ENCODE data around the gene NEMP2.
"Not testable (repeated sequence)": the region's sequence is repeated elsewhere in the genome, so short reads cannot be mapped to it uniquely, and the experiment has no call there.

Gene NEMP2

DNA sequence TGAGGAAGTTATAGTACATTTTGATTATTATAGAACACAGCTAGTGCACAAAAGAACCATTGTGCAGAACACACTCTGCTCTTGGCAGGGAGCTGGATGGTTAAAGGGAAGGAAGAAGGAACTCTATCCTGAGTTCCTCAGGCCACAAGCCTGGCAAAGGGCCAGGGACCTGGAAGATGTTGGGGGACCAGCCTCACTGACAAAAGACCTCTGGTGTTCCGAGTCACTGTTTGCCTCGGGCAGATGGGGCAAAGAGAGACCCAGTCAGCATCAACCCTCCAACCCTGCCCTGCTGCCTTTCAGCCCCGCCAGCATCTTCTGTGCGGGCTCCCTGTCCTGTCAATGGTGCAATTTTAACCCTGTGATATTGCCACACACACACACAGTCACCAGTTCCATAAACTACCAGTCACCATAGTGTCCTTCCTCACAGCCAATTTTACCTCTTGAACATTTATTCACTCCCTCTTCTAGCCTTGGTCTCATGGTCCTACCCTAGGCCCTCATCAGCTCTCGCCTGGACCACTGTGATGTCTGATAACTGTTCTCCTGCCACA lies 21.9 kb downstream of the NEMP2 start:
- no peak overlapping the region for H3K27ac ChIP-seq (ENCODE audit: poor library complexity, severe bottlenecking)
- DNase-seq (ENCODE audit: low spot score): no peak

DNA sequence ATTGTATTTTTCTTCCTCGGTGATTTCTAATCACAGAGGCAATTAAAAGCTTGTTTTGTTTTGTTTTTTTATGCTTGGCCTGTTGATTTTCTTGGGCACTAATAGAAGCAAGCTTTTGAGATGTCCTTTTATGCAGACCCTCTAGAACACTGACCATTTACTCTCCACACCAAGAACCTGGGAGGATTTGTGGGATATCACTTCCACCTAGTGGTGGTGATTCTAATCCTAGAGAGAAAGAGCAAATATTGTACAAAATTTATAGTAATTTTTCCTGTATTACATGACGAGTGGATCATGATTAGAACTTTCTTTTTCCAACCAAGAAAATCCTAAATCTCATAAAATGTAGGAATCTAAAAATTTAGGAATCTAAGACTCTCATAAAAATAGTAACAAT lies 23.4 kb downstream of the NEMP2 start:
- Histone ChIP-seq H3K4me1 (ENCODE audit: insufficient read depth, poor library complexity, severe bottlenecking) (no peaks in the 10 kb centered on the region), H3K36me3 (ENCODE audit: low read depth) (peaks cover 21% of the 10 kb centered on the region), H3K27ac (ENCODE audit: poor library complexity, severe bottlenecking) (no peak overlapping the region), H3K4me3 (ENCODE audit: severe bottlenecking) (no peak overlapping the region), H3K9me3 (ENCODE audit: severe bottlenecking) (no peaks in the 10 kb centered on the region), H3K27me3 (ENCODE audit: insufficient read depth, poor library complexity, severe bottlenecking) (no peaks in the 10 kb centered on the region)
- DNase-seq (ENCODE audit: low spot score) (no peak), ATAC-seq (ENCODE audit: low read depth) (no peak)
- TF ChIP-seq, protein P1, sequence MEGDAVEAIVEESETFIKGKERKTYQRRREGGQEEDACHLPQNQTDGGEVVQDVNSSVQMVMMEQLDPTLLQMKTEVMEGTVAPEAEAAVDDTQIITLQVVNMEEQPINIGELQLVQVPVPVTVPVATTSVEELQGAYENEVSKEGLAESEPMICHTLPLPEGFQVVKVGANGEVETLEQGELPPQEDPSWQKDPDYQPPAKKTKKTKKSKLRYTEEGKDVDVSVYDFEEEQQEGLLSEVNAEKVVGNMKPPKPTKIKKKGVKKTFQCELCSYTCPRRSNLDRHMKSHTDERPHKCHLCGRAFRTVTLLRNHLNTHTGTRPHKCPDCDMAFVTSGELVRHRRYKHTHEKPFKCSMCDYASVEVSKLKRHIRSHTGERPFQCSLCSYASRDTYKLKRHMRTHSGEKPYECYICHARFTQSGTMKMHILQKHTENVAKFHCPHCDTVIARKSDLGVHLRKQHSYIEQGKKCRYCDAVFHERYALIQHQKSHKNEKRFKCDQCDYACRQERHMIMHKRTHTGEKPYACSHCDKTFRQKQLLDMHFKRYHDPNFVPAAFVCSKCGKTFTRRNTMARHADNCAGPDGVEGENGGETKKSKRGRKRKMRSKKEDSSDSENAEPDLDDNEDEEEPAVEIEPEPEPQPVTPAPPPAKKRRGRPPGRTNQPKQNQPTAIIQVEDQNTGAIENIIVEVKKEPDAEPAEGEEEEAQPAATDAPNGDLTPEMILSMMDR (IDR thresholded peaks at IDR 0.05; ENCODE audit: poor library complexity, severe bottlenecking): peak; percentile 54

More for the DNA sequence above, 21.9 kb downstream of the NEMP2 start:
- Histone ChIP-seq H3K27me3 (ENCODE audit: insufficient read depth, poor library complexity, severe bottlenecking) (no peaks in the 10 kb centered on the region), H3K9me3 (ENCODE audit: severe bottlenecking) (no peaks in the 10 kb centered on the region), H3K36me3 (ENCODE audit: low read depth) (peaks cover 18% of the 10 kb centered on the region), H3K4me1 (ENCODE audit: insufficient read depth, poor library complexity, severe bottlenecking) (no peaks in the 10 kb centered on the region), H3K4me3 (ENCODE audit: severe bottlenecking) (no peak overlapping the region)
- TF ChIP-seq, protein P1 (IDR thresholded peaks at IDR 0.05; ENCODE audit: poor library complexity, severe bottlenecking): no peak
- no peak for ATAC-seq (ENCODE audit: low read depth)

DNA sequence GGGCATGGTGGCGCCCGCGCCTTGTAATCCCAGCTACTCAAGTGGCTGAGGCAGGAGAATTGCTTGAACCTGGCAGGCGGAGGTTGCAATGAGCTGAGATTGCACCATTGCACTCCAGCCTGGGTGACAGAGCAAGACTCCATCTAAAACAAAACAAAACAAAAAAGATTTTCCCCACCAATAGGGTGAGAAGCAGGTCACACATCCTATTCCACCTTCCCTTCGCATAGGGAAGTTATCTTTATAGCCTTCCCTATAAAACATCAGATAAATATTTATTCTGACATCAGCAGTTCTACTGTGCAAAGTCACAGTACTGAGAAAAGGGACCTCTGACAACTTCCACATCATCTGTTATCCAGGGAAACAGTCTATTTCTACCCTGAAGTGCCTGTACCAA lies 24.6 kb downstream of the NEMP2 start:
- not testable (repeated sequence) for DNase-seq (ENCODE audit: low spot score); H3K4me3 ChIP-seq (ENCODE audit: severe bottlenecking); H3K27me3 ChIP-seq (ENCODE audit: insufficient read depth, poor library complexity, severe bottlenecking); ATAC-seq (ENCODE audit: low read depth); H3K4me1 ChIP-seq (ENCODE audit: insufficient read depth, poor library complexity, severe bottlenecking); H3K9me3 ChIP-seq (ENCODE audit: severe bottlenecking); H3K27ac ChIP-seq (ENCODE audit: poor library complexity, severe bottlenecking)
- H3K36me3 ChIP-seq (ENCODE audit: low read depth): peaks cover 28% of the 10 kb centered on the region

DNA sequence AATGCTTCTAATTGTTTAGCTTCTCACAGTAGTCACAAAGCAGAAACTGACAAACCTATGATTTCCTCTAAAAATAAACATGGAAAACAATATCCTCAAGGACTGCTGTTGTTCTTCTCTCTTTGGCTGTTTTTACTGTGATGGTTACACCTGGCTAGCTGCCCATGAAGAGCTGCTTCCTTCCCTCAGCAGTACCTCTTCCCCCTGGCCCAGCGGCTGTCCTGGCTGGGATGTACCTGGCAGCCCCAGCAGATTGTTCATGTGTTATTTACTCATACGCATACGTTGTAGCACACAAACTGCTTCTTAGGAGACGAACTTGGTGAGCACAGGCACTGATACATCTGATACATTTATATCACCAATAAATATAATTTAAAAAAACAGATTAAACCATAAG lies 27.4 kb downstream of the NEMP2 start:
- Histone ChIP-seq H3K9me3 (ENCODE audit: severe bottlenecking) (no peaks in the 10 kb centered on the region), H3K4me1 (ENCODE audit: insufficient read depth, poor library complexity, severe bottlenecking) (no peaks in the 10 kb centered on the region), H3K36me3 (ENCODE audit: low read depth) (peaks cover 23% of the 10 kb centered on the region; the same call in 1 of the 2 replicates), H3K27me3 (ENCODE audit: insufficient read depth, poor library complexity, severe bottlenecking) (no peaks in the 10 kb centered on the region), H3K27ac (ENCODE audit: poor library complexity, severe bottlenecking) (no peak overlapping the region), H3K4me3 (ENCODE audit: severe bottlenecking) (no peak overlapping the region)
- DNase-seq (ENCODE audit: low spot score) (no peak), ATAC-seq (ENCODE audit: low read depth) (no peak)
- TF ChIP-seq, protein P1 (IDR thresholded peaks at IDR 0.05; ENCODE audit: poor library complexity, severe bottlenecking): no peak

DNA sequence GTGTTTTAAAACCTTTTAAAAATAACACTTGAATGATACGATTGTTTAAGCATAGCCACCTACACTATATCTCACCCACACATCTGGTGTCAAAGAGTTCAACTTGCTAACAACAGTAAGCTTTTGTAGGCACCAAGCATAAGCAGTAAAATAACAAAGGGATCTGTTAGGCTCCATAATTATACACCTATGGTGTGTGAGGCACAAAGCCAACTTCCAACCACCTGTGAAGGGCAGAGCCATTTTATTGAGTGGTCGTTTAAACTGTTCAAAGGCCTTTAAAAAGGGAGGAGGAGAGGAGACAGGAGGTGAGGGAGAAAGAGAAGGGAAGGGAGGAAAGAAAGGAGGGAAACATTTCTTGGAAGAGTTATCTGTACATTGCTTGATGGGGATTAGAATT lies 27.9 kb downstream of the NEMP2 start:
- no peaks in the 10 kb centered on the region for H3K27me3 ChIP-seq (ENCODE audit: insufficient read depth, poor library complexity, severe bottlenecking)
- H3K36me3 ChIP-seq (ENCODE audit: low read depth): peaks cover 25% of the 10 kb centered on the region
- H3K9me3 ChIP-seq (ENCODE audit: severe bottlenecking): no peaks in the 10 kb centered on the region
- no peak overlapping the region for H3K4me3 ChIP-seq (ENCODE audit: severe bottlenecking)
- no peaks in the 10 kb centered on the region for H3K4me1 ChIP-seq (ENCODE audit: insufficient read depth, poor library complexity, severe bottlenecking)
- no peak overlapping the region for H3K27ac ChIP-seq (ENCODE audit: poor library complexity, severe bottlenecking)
- no peak for DNase-seq (ENCODE audit: low spot score)
- TF ChIP-seq, protein P1 (IDR thresholded peaks at IDR 0.05; ENCODE audit: poor library complexity, severe bottlenecking): no peak
- ATAC-seq (ENCODE audit: low read depth): no peak

Measured in RWPE2 (cell line).